KOPT-K1 (cell line): ENCODE data around the gene CACFD1.

ENCODE experiments used
- H3K27ac ChIP-seq: fragments of 200-600 bp; sonication (generic); 2 replicates; pipeline ENCODE4 v1.5.1; 2016; ENCODE audit warnings: antibody characterized with exemption, mild to moderate bottlenecking, low read depth, low read length; ENCODE audit not compliant: poor library complexity, severe bottlenecking
- H3K36me3 ChIP-seq: fragments of 200-600 bp; sonication (generic); 2 replicates; pipeline ENCODE4 v1.5.1; 2017; ENCODE audit warnings: antibody characterized with exemption, mild to moderate bottlenecking, low read length, moderate library complexity; ENCODE audit not compliant: insufficient read depth
- H3K9me3 ChIP-seq: fragments of 200-600 bp; sonication (generic); 2 replicates; pipeline ENCODE4 v1.5.1; 2017; ENCODE audit warnings: antibody characterized with exemption, low read length, mild to moderate bottlenecking; ENCODE audit not compliant: insufficient read depth, poor library complexity, severe bottlenecking

CACFD1 gene

GRCh38 chr9:133467101-133467500 is 7.3 kb downstream of the CACFD1 start:
- H3K9me3 ChIP-seq: no peaks in the 10 kb centered on the region
- H3K36me3 ChIP-seq: no peaks in the 10 kb centered on the region
- no peak overlapping the region for H3K27ac ChIP-seq

- H3K27ac ChIP-seq: no peak overlapping the region
- no peaks in the 10 kb centered on the region; the same call in 1 of the 2 replicates for H3K36me3 ChIP-seq
- no peaks in the 10 kb centered on the region for H3K9me3 ChIP-seq
Observed at GRCh38 chr9:133468374-133468773, 8.6 kb downstream of the CACFD1 start.

- Histone ChIP-seq H3K27ac (no peak overlapping the region), H3K9me3 (no peaks in the 10 kb centered on the region), H3K36me3 (no peaks in the 10 kb centered on the region; the same call in 1 of the 2 replicates)
Observed at GRCh38 chr9:133468777-133469421, 9.1 kb downstream of the CACFD1 start.

GRCh38 chr9:133470427-133470924 is 10.7 kb downstream of the CACFD1 start:
- Histone ChIP-seq H3K36me3 (no peaks in the 10 kb centered on the region; the same call in 1 of the 2 replicates), H3K27ac (no peak overlapping the region), H3K9me3 (no peaks in the 10 kb centered on the region)

- Histone ChIP-seq H3K27ac (no peak overlapping the region), H3K36me3 (no peaks in the 10 kb centered on the region; the same call in 1 of the 2 replicates), H3K9me3 (no peaks in the 10 kb centered on the region)
Observed at GRCh38 chr9:133470988-133471387, 11.2 kb downstream of the CACFD1 start.

GRCh38 chr9:133471551-133472276 is 11.9 kb downstream of the CACFD1 start:
- Histone ChIP-seq H3K36me3 (no peaks in the 10 kb centered on the region; the same call in 1 of the 2 replicates), H3K27ac (no peak overlapping the region), H3K9me3 (no peaks in the 10 kb centered on the region)

GRCh38 chr9:133472277-133472645 is 12.5 kb downstream of the CACFD1 start:
- H3K27ac ChIP-seq: no peak overlapping the region
- H3K9me3 ChIP-seq: no peaks in the 10 kb centered on the region
- no peaks in the 10 kb centered on the region; the same call in 1 of the 2 replicates for H3K36me3 ChIP-seq

GRCh38 chr9:133472753-133473378 is 13.1 kb downstream of the CACFD1 start:
- no peaks in the 10 kb centered on the region; the same call in 1 of the 2 replicates for H3K36me3 ChIP-seq
- H3K27ac ChIP-seq: peak overlapping the region; percentile 54
- H3K9me3 ChIP-seq: no peaks in the 10 kb centered on the region

GRCh38 chr9:133473743-133474142 is 14.0 kb downstream of the CACFD1 start:
- H3K9me3 ChIP-seq: no peaks in the 10 kb centered on the region
- H3K36me3 ChIP-seq: no peaks in the 10 kb centered on the region; the same call in 1 of the 2 replicates
- peak overlapping the region; percentile 54 for H3K27ac ChIP-seq

GRCh38 chr9:133474215-133474614 is 14.4 kb downstream of the CACFD1 start:
- Histone ChIP-seq H3K9me3 (no peaks in the 10 kb centered on the region), H3K36me3 (no peaks in the 10 kb centered on the region; the same call in 1 of the 2 replicates), H3K27ac (peak overlapping the region; percentile 54)

- H3K36me3 ChIP-seq: no peaks in the 10 kb centered on the region; the same call in 1 of the 2 replicates
- H3K27ac ChIP-seq: peak overlapping the region; percentile 54
- H3K9me3 ChIP-seq: no peaks in the 10 kb centered on the region
Observed at GRCh38 chr9:133474853-133475252, 15.1 kb downstream of the CACFD1 start.

GRCh38 chr9:133475292-133476012 is 15.7 kb downstream of the CACFD1 start:
- Histone ChIP-seq H3K36me3 (no peaks in the 10 kb centered on the region; the same call in 1 of the 2 replicates), H3K27ac (peak overlapping the region; percentile 54), H3K9me3 (no peaks in the 10 kb centered on the region)

- no peaks in the 10 kb centered on the region for H3K9me3 ChIP-seq
- H3K27ac ChIP-seq: peak overlapping the region; percentile 54
- H3K36me3 ChIP-seq: no peaks in the 10 kb centered on the region; the same call in 1 of the 2 replicates
Observed at GRCh38 chr9:133476036-133476931, 16.5 kb downstream of the CACFD1 start.

- H3K27ac ChIP-seq: no peak overlapping the region
- no peaks in the 10 kb centered on the region; the same call in 1 of the 2 replicates for H3K36me3 ChIP-seq
- no peaks in the 10 kb centered on the region for H3K9me3 ChIP-seq
Observed at GRCh38 chr9:133476941-133477340, 17.2 kb downstream of the CACFD1 start.
